Fibroblast of lung (primary cell): Measurements from ENCODE around the gene LTK. TPM values are rescaled to one million over a fixed set of nuclear protein-coding genes. Genes with fewer than 3 reads are reported as not detected.

Source experiments
- DNase-seq, 2 donors: peaks; one replicate each; pipeline versions ENCODE4 v3.0.0 to v3.0.0-alpha.2; 2010; ENCODE audit warnings: low read depth in 2 of 2
- H2AFZ ChIP-seq: 2 replicates; pipeline ENCODE4 v1.5.1; 2012; ENCODE audit warnings: low read length, control low read depth, inconsistent platforms
- H3K27ac ChIP-seq: 2 replicates; pipeline ENCODE4 v1.5.1; 2011; ENCODE audit warnings: low read length, control low read depth; ENCODE audit not compliant: insufficient read depth
- H3K27me3 ChIP-seq: 2 replicates; pipeline ENCODE4 v1.5.1; 2011; ENCODE audit warnings: mild to moderate bottlenecking, low read length; ENCODE audit not compliant: control insufficient read depth, insufficient read depth
- H3K36me3 ChIP-seq: 2 replicates; pipeline ENCODE4 v1.5.1; 2011; ENCODE audit warnings: low read length; ENCODE audit not compliant: control insufficient read depth, insufficient read depth
- H3K4me1 ChIP-seq: 2 replicates; pipeline ENCODE4 v1.5.1; 2011; ENCODE audit warnings: low read length; ENCODE audit not compliant: control insufficient read depth, insufficient read depth; ENCODE audit errors: extremely low read depth
- H3K4me2 ChIP-seq: 2 replicates; pipeline ENCODE4 v1.5.1; 2011; ENCODE audit warnings: low read length, control low read depth; ENCODE audit not compliant: insufficient read depth; ENCODE audit errors: extremely low read depth
- H3K4me3 ChIP-seq, 4 experiments: fragments of 200-600 bp in 1 of 4; sonication (generic) in 1 of 4; replicated peaks in 1 of 4; 2 replicates each; pipeline ENCODE4 v1.5.1; 2011 to 2016; ENCODE audit warnings: low read length in 4 of 4, low read depth in 3 of 4, mild to moderate bottlenecking in 3 of 4, control low read depth in 2 of 4, inconsistent platforms in 1 of 4, mixed read lengths in 1 of 4; ENCODE audit not compliant: insufficient read depth in 1 of 4; ENCODE audit errors: control extremely low read depth in 1 of 4
- H3K79me2 ChIP-seq: 2 replicates; pipeline ENCODE4 v1.5.1; 2012; ENCODE audit warnings: mild to moderate bottlenecking, low read length, inconsistent platforms; ENCODE audit not compliant: control insufficient read depth, insufficient read depth
- H3K9ac ChIP-seq: 2 replicates; pipeline ENCODE4 v1.5.1; 2011; ENCODE audit warnings: mild to moderate bottlenecking, low read length, control low read depth; ENCODE audit not compliant: insufficient read depth
- H3K9me3 ChIP-seq: 2 replicates; pipeline ENCODE4 v1.5.1; 2012; ENCODE audit warnings: low read depth, low read length; ENCODE audit not compliant: control insufficient read depth, insufficient read depth
- H4K20me1 ChIP-seq: 2 replicates; pipeline ENCODE4 v1.5.1; 2011; ENCODE audit warnings: low read length; ENCODE audit not compliant: control insufficient read depth, insufficient read depth; ENCODE audit errors: extremely low read depth
- EZH2 ChIP-seq: IDR thresholded peaks from 2 replicates; pipeline ENCODE4 v1.5.1; 2012; ENCODE audit warnings: low read length, control low read depth, mild to moderate bottlenecking; ENCODE audit errors: missing control alignments
- polyA plus RNA-seq, 2 donors: library from polyadenylated mRNA; depleted of rRNA in 1 of 2; stranded (reverse) in 1 of 2; unstranded in 1 of 2; fragments of >200 nt; gene quantifications; 2 replicates each; pipeline ENCODE4 v1.2.1, GENCODE V29; 2011 to 2012; ENCODE audit warnings: missing spikeins in 1 of 2
- total RNA-seq: library from RNA; depleted of rRNA; stranded (reverse); fragments of >200 nt; gene quantifications from 2 replicates; pipeline ENCODE4 v1.2.1, GENCODE V29; 2014
- TF ChIP-seq, protein P1 (sequence below), 2 donors: IDR thresholded peaks in 1 of 2; conservative IDR thresholded peaks in 1 of 2; 1 replicate in 1 of 2; 2 replicates in 1 of 2; pipeline ENCODE4 v1.5.1; 2011 to 2012; ENCODE audit warnings: low read length in 2 of 2, control low read depth in 1 of 2, inconsistent platforms in 1 of 2, low read depth in 1 of 2, mild to moderate bottlenecking in 1 of 2

LTK gene
- total and polyA plus RNA-seq, 2 donors (not counting 1 experiment from before 2014, with no cell fraction given): 0.14 to 0.99 TPM

- no peaks in the 10 kb centered on the region for H4K20me1 ChIP-seq
- no peaks in the 10 kb centered on the region for H3K36me3 ChIP-seq
- no peaks in the 10 kb centered on the region for H3K79me2 ChIP-seq
Observed at GRCh38 chr15:41554343-41554742, 40.7 kb upstream of the LTK start.

DNA sequence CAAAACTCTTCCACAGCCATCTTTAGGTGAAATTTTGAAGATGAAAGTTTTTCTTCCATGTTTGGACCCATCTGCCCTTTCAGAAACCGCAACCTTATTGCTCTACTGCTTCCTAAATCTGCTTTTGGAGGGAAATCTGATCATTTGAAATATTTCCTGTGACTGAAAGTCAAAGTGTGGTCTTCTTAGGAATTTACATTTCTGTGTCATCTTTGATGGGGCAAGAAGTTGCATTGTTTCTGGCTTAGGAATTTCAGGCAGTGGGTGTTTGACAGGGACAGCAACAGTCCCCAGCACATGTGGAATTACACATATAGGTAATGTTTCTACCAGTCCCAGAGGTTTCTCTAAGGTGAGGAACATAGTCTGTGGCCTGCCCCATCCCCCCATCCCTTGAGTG is 40.1 kb upstream of the LTK start:
- H3K9ac ChIP-seq: no peak overlapping the region
- peaks cover 3% of the 10 kb centered on the region for H3K4me1 ChIP-seq
- no peaks in the 10 kb centered on the region for H3K79me2 ChIP-seq
- H2AFZ ChIP-seq: no peak overlapping the region
- DNase-seq: no peak
- no peaks in the 10 kb centered on the region for H3K9me3 ChIP-seq
- no peaks in the 10 kb centered on the region for H3K27me3 ChIP-seq
- TF ChIP-seq EZH2: no peak
- TF ChIP-seq, protein P1, sequence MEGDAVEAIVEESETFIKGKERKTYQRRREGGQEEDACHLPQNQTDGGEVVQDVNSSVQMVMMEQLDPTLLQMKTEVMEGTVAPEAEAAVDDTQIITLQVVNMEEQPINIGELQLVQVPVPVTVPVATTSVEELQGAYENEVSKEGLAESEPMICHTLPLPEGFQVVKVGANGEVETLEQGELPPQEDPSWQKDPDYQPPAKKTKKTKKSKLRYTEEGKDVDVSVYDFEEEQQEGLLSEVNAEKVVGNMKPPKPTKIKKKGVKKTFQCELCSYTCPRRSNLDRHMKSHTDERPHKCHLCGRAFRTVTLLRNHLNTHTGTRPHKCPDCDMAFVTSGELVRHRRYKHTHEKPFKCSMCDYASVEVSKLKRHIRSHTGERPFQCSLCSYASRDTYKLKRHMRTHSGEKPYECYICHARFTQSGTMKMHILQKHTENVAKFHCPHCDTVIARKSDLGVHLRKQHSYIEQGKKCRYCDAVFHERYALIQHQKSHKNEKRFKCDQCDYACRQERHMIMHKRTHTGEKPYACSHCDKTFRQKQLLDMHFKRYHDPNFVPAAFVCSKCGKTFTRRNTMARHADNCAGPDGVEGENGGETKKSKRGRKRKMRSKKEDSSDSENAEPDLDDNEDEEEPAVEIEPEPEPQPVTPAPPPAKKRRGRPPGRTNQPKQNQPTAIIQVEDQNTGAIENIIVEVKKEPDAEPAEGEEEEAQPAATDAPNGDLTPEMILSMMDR (conservative IDR thresholded peaks at IDR 0.05 in 1 of 2, IDR thresholded peaks at IDR 0.05 in 1 of 2; ENCODE audit: low read depth in 1 of 2, low read length in 2 of 2): no peak
- H4K20me1 ChIP-seq: no peaks in the 10 kb centered on the region
- H3K4me3 ChIP-seq: no peak overlapping the region
- no peak overlapping the region for H3K4me2 ChIP-seq
- H3K27ac ChIP-seq: no peak overlapping the region
- no peaks in the 10 kb centered on the region for H3K36me3 ChIP-seq

More at GRCh38 chr15:41554343-41554742, 40.7 kb upstream of the LTK start:
- H3K4me2 ChIP-seq: no peak overlapping the region
- no peak for DNase-seq
- H3K27ac ChIP-seq: no peak overlapping the region
- no peaks in the 10 kb centered on the region for H3K27me3 ChIP-seq
- peaks cover 3% of the 10 kb centered on the region for H3K4me1 ChIP-seq
- TF ChIP-seq, protein P1 (conservative IDR thresholded peaks at IDR 0.05 in 1 of 2, IDR thresholded peaks at IDR 0.05 in 1 of 2; ENCODE audit: low read depth in 1 of 2, low read length in 2 of 2): no peak
- no peak for TF ChIP-seq EZH2
- H2AFZ ChIP-seq: no peak overlapping the region
- H3K4me3 ChIP-seq: no peak overlapping the region
- H3K9me3 ChIP-seq: no peaks in the 10 kb centered on the region
- H3K9ac ChIP-seq: no peak overlapping the region

DNA sequence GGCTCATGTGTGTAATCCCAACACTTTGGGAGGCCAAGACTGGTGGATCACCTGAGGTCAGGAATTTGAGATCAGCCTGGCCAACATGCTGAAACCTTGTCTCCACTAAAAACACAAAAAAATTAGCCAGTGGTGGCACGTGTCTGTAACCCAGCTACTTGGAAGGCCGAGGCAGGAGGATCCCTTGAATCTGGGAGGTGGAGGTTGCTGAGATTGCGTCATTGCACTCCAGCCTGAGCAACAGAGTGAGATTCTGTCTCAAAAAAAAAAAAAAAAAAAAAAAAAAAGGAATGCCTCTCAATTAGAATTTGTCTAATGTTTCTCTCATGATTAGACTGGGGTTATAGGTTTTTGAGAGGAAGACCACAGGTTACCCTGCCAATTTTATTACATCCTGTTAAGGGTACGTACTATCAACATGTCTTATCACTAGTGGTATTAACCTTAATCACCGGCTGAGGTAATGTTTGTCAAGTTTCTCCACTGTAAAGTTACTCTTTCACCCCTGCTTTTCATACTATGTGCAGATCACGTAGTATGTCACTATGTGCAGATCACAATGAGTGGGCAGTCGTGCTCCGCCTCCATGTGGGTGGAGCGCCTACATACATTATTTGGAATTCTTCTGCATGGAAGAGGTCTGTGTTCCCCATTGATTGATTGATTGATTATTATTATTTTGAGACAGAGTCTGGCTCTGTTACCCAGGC is 36.6 kb upstream of the LTK start:
- Histone ChIP-seq H3K27me3 (no peaks in the 10 kb centered on the region), H3K4me2 (no peak overlapping the region), H3K79me2 (no peaks in the 10 kb centered on the region), H3K4me3 (no peak overlapping the region), H3K27ac (no peak overlapping the region), H4K20me1 (no peaks in the 10 kb centered on the region), H2AFZ (no peak overlapping the region), H3K36me3 (no peaks in the 10 kb centered on the region), H3K9ac (no peak overlapping the region), H3K4me1 (no peaks in the 10 kb centered on the region), H3K9me3 (no peaks in the 10 kb centered on the region)
- no peak for TF ChIP-seq EZH2
- DNase-seq: no peak
